Keratinocyte (primary cell): ENCODE measurements around the gene PATZ1.

Experiments used
- CTCF ChIP-seq, 3 experiments: IDR thresholded peaks in 1 of 3; conservative IDR thresholded peaks in 1 of 3; optimal IDR thresholded peaks in 1 of 3; 2 replicates in 2 of 3; 3 replicates in 1 of 3; pipeline versions ENCODE3 to v1.5.1; 2011; ENCODE audit warnings: low read length in 3 of 3, mild to moderate bottlenecking in 3 of 3, moderate library complexity in 2 of 3, control low read depth in 1 of 3, inconsistent platforms in 1 of 3; ENCODE audit not compliant: insufficient read depth in 2 of 3; ENCODE audit errors: extremely low read depth in 1 of 3
- EZH2 ChIP-seq: IDR thresholded peaks from one replicate; pipeline ENCODE4 v1.6.1; 2012; ENCODE audit warnings: inconsistent platforms, mild to moderate bottlenecking, low read length, moderate library complexity

- TF ChIP-seq CTCF (optimal IDR thresholded peaks at IDR 0.05 in 1 of 3, IDR thresholded peaks at IDR 0.05 in 1 of 3, conservative IDR thresholded peaks at IDR 0.05 in 1 of 3; ENCODE audit: extremely low read depth in 1 of 3, insufficient read depth in 2 of 3, low read length in 3 of 3): no peak
- TF ChIP-seq EZH2: no peak
These were observed 13.9 kb upstream of the PATZ1 start for GRCh38 chr22:31360029-31360428.
